Stimulated activated CD4-positive, alpha-beta T cell treated with anti-CD3 and anti-CD28 coated beads, Interleukin-15, amount 100 ng/mL, for 48 hours (primary cell): Measurements from ENCODE around the gene FOXD2.
"Not testable (repeated sequence)": the region's sequence is repeated elsewhere in the genome, so short reads cannot be mapped to it uniquely, and the experiment has no call there.

ENCODE experiments used
- DNase-seq, 2 donors: peaks; one replicate each; pipeline ENCODE4 v3.0.0-alpha.2; 2020; ENCODE audit warnings: low read depth in 2 of 2

Gene FOXD2

GRCh38 chr1:47439819-47440598, 2.2 kb downstream of the FOXD2 start:
- no peak for DNase-seq

GRCh38 chr1:47440599-47441081, 2.8 kb downstream of the FOXD2 start:
- DNase-seq, result no peak

GRCh38 chr1:47441450-47442106, 3.7 kb downstream of the FOXD2 start:
- DNase-seq, result no peak

- no peak for DNase-seq
Observed at GRCh38 chr1:47442202-47442601, 4.4 kb downstream of the FOXD2 start.

- DNase-seq, result no peak
Observed at GRCh38 chr1:47442842-47443529, 5.1 kb downstream of the FOXD2 start.

GRCh38 chr1:47443530-47444296, 5.9 kb downstream of the FOXD2 start:
- DNase-seq, result no peak

GRCh38 chr1:47444297-47444561, 6.4 kb downstream of the FOXD2 start:
- DNase-seq, result no peak

- no peak for DNase-seq
Observed at GRCh38 chr1:47444562-47445465, 7.0 kb downstream of the FOXD2 start.

- DNase-seq, result no peak
Observed at GRCh38 chr1:47445823-47446550, 8.1 kb downstream of the FOXD2 start.

- no peak for DNase-seq
Observed at GRCh38 chr1:47448462-47449222, 10.8 kb downstream of the FOXD2 start.

- no peak for DNase-seq
Observed at GRCh38 chr1:47449822-47450552, 12.1 kb downstream of the FOXD2 start.

GRCh38 chr1:47450606-47451005, 12.8 kb downstream of the FOXD2 start:
- DNase-seq, result no peak

- no peak for DNase-seq
Observed at GRCh38 chr1:47452426-47452825, 14.6 kb downstream of the FOXD2 start.

- DNase-seq, result not testable (repeated sequence)
Observed at GRCh38 chr1:47453910-47454309, 16.1 kb downstream of the FOXD2 start.

- no peak for DNase-seq
Observed at GRCh38 chr1:47456250-47456649, 18.4 kb downstream of the FOXD2 start.

- DNase-seq, result not testable (repeated sequence)
Observed at GRCh38 chr1:47457547-47457946, 19.7 kb downstream of the FOXD2 start.

- DNase-seq, result no peak
Observed at GRCh38 chr1:47459253-47459788, 21.5 kb downstream of the FOXD2 start.

GRCh38 chr1:47460040-47460439, 22.2 kb downstream of the FOXD2 start:
- DNase-seq, result no peak

- no peak for DNase-seq
Observed at GRCh38 chr1:47460456-47460855, 22.6 kb downstream of the FOXD2 start.
